Measurements from ENCODE around the gene FUZ.

The FUZ gene

GRCh38 chr19:49803529-49803856, 9.6 kb downstream of the FUZ start:
- DNase-seq, result no peak

DNA sequence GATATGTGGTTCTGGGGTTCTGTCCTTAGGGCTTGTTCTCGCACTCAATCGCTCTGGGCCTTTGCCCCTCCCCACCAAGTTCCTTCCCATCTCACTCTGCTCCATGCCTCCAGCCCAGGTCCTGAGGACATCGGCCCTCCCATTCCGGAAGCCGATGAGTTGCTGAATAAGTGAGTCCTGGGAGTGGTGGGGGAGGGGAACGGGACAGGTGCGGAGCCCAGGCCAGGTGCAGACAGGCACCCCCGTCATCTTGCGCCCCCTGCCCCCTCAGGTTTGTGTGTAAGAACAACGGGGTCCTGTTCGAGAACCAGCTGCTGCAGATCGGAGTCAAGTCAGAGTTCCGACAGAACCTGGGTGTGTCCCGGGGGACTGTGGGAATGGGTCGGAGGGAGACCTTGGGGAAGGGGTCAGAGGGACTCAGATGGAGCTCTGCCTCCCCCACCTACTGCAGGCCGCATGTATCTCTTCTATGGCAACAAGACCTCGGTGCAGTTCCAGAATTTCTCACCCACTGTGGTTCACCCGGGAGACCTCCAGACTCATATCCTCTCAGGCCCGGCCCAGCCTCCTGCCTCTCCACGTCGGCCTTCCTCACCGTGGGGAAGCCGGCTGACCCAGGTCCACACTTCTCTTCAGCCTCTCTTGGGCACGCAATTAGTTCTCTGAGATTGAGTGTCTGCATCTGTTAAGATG, 10.1 kb downstream of the FUZ start:
- no peak for DNase-seq

GRCh38 chr19:49801966-49802661, 11.0 kb downstream of the FUZ start:
- no peak for DNase-seq

DNA sequence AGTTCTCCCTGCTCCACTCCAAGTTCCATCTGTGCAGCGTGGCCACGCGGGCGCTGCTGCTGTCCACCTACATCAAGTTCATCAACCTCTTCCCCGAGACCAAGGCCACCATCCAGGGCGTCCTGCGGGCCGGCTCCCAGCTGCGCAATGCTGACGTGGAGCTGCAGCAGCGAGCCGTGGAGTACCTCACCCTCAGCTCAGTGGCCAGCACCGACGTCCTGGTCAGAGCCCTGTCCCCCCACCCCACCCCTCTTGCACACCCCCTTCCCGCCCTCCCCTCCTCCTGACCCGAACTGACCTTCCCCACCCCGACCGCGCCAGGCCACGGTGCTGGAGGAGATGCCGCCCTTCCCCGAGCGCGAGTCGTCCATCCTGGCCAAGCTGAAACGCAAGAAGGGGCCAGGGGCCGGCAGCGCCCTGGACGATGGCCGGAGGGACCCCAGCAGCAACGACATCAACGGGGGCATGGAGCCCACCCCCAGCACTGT, 11.6 kb downstream of the FUZ start:
- no peak for DNase-seq

- DNase-seq, result no peak
Observed at GRCh38 chr19:49800771-49801170, 12.3 kb downstream of the FUZ start.

DNA sequence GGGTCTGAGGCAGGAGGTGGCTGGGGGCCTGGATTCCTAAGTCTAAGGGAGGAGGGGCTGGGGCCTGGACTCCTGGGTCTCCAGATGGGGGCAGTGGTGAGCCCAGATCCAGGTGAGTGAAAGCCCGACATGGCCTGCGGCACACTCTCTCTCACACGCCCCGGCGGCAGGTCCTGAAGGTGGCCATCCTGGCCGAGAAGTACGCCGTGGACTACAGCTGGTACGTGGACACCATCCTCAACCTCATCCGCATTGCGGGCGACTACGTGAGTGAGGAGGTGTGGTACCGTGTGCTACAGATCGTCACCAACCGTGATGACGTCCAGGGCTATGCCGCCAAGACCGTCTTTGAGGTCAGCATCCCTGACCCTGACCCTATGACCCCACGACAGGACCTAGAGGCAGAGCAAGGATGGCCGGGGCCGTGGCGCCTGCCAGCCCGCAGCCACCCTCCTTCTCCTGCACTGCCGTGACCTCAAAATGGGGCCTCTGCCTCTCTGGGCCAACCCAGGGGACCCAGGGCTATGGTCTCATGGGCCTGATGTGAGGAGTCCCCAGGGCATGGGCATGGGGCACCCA, 13.2 kb downstream of the FUZ start:
- DNase-seq, result no peak

GRCh38 chr19:49799271-49799797, 13.8 kb downstream of the FUZ start:
- DNase-seq, result no peak

DNA sequence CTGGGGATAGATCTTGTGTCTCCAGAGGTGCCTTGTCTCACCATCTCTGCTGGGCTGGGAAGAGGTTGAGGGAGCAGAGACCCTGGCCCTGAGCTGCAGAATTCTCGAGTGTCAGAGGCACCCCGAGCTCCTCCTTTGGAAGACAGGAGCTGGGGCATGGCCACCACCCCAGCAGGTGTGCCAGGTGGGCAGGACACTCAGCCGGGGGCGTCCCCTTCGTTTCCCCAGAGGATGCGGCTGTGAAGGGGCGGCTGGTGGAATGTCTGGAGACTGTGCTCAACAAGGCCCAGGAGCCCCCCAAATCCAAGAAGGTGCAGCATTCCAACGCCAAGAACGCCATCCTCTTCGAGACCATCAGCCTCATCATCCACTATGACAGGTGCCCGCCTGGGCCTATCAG, 14.5 kb downstream of the FUZ start:
- DNase-seq, result no peak

- DNase-seq, result no peak
Observed at GRCh38 chr19:49795615-49796014, 17.5 kb downstream of the FUZ start.

DNA sequence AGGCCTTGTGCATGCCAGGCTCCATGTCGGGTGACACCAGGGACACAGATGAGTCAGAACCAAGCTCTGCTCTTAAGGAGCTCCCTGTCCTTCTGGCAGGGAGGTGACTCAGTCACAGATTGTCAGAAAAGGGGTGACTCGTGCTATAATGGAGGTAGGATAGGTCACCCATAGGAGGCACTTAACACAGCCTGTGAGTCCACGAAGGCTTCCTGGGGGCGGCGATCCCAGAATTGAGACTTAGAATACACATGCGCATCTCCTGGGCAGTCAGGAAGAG, 19.6 kb downstream of the FUZ start:
- DNase-seq, result no peak

DNA sequence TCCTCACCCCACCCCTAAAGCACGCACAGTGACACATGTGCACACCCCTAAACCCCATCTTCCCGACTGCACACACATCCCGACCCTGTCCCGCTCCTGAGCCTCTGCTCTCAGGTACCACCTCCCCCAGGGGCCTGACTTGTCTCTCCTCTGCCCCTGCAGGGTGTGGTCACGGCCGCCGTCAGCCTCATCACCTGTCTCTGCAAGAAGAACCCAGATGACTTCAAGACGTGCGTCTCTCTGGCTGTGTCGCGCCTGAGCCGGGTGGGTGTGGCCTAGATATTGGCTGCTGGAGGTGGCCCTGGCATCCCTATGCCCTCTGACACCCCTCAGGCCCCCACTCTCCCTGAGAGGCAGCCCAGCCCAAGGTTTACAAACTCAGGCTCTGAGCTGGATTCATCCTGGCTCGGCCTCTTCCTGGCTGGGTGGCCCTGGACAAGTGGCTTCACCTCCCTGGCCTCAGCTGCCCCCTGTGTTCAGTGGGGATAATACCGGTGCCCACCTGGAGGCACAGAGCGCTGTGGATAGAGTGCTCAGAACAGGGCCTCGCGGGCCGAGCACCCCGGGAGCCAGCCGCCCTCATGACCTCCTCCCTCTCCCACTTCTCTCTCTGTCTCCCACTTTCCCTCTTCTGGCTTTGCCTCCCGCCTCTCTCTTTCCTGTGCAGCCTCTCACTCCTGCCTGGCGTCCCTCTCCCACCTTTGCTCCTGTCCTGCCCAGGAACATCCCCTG, 20.1 kb downstream of the FUZ start:
- no peak for DNase-seq

DNA sequence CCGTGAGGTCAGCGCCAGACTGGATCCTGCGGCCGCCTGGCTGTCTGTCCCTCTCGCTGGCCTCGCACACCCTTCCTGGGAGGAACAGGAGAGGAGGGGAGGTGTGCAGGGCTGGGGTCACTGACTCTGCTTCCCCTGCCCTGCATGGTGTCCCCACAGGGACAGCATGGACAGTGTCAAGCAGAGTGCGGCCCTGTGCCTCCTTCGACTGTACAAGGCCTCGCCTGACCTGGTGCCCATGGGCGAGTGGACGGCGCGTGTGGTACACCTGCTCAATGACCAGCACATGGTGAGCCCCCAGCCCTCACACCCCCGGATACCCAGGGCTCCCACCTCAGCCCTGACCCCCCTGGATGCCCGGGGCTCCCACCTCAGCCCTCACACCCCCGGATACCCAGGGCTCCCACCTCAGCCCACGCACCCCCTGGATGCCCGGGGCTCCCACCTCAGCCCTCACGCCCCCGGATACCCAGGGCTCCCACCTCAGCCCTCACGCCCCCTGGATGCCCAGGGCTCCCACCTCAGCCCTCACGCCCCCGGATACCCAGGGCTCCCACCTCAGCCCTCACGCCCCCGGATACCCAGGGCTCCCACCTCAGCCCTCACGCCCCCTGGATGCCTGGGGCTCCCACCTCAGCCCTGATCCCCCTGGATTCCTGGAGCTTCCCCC, 21.2 kb downstream of the FUZ start:
- DNase-seq, result no peak

GRCh38 chr19:49790866-49791265, 22.2 kb downstream of the FUZ start:
- no peak for DNase-seq

DNA sequence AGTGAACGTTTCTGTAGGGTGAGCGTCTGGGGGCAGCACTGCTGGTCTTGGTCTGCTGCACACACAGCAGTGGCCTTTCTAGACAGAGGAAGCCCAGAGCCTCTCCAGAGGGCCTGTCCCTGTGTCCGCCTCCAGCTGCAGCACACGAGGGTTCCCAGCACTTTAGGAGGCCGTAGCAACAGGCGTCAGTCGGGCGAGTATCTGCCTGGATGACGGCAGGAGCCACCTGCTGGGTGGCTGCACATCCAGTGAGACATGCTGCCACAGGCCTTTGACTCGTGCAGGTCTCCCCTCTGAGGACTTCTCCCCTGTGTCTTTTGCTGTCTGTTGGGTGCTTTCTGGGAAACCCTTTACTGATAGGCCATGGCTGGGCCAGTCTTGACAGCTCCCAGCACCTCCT, 24.2 kb downstream of the FUZ start:
- no peak for DNase-seq

DNA sequence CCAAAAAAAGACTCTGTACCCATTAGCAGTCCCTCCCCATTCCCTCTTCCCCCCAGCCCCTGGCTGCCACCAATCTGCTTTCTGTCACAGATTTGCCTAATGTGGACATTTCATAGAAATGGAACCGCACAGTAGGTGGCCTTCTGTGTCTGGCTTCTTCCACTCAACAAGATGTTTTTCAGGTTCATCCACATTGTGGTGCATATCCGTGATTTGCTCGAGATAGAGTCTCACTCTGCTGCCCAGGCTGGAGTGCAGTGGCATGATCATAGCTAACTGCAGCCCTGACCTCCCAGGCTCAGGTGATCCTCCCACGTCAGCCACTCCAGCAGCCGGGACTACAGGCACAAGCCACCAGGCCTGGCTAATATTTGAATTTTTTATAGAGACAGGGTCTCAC, 25.3 kb downstream of the FUZ start:
- no peak for DNase-seq

DNA sequence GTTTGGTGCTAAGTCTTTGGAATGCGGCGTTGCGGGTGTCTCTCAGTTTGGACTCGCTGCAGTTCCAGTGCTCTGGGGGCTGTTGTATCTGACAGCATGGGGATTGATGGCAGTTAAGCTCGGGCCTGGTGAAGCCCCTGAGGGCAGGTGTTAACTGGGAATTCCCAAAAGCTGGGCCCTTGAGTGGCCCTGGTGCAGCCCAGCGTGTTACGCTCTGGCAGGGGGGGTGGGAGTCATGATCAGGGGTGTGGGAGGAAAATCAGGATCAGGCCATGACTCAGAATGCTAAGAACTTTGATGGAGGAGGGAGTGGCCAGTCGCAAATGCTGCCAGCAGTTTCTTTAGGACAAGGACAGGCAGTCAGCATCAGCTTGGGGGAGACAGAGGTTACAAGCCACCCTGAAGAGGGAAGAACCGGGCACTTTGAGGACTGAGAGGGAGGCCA, 26.7 kb downstream of the FUZ start:
- DNase-seq, result no peak

GRCh38 chr19:49782515-49782914, 30.6 kb downstream of the FUZ start:
- no peak for DNase-seq

GRCh38 chr19:49781394-49781793, 31.7 kb downstream of the FUZ start:
- no peak for DNase-seq

DNA sequence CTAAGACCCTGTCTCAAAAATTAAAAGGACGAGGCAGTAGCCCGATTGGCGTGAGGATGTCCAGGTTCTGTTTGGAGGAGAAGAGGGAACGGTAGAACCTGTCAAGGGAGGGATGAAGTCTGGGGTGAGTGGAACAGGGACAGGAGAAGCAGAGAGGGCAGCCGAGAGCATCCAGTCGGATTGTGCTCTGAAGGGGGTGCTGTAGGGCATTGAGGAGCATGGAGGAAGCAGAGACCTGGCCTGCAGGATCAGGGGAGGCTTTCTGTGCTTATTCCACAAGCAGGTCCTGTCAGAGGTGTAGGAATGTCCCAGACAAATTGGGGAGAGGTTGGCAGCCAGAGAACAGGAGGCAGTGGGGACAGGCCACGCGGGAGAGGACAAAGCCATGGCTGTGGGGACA, 32.2 kb downstream of the FUZ start:
- no peak for DNase-seq

GRCh38 chr19:49779731-49780555, 33.1 kb downstream of the FUZ start:
- DNase-seq, result no peak

GRCh38 chr19:49776371-49776764, 36.7 kb downstream of the FUZ start:
- no peak for DNase-seq

DNA sequence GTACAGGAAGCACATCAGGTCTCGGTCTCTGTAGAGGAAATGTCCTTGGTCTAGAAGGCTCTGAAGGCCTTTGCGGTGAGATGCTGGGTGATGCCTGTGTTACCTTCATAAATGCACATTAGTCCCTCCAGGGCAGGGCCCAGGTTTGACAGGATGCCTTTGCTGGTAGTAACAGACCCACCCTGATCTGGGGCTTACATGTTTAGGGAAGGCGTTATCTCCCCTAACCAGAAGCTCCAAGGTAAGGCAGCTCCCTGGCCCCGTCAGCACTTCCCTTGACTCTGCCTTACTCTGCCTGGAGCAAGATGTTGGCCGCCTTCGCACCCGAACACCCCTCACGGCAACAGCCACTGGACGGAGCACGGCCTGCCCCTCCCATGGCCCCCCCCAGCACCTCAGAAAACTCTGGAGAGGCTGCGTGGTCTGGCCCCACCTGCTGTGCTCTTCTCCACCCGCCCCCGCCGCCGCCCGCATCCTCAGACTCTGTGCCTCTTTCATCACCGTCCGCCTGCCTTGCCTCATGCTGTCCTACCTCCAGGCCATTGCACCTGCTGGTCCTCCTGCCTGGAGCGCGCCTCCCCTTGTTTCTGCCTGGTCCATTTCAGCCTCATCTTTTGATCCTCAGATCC, 37.2 kb downstream of the FUZ start:
- no peak for DNase-seq

Measured in CD4-positive, alpha-beta T cell treated with Interleukin-12 subunit alpha and Interleukin-12 subunit beta, for 1 hour (primary cell).